HCT116 (cell line): ENCODE measurements around the gene COX20. TPM values are rescaled to one million over a fixed set of nuclear protein-coding genes. Genes with fewer than 3 reads are reported as not detected.

Experiments used
- ATAC-seq: fragments of 200-7000 bp; cut with Tn5 transposase; 2 replicates; pipeline ENCODE4 v1.9.1; 2020; ENCODE audit warnings: mild to moderate bottlenecking, moderate library complexity
- BruUV-seq: library from RNA; stranded (reverse); fragments of 400-500 nt; replicated peaks from 2 replicates; lab custom pipeline; 2021; lab: Mats Ljungman, UMichigan
- CTCF ChIA-PET: fragments of 300-600 bp; sonication (Branson Sonifier 250); formaldehyde crosslinking; loops from one replicate; lab custom pipeline; 2021; ENCODE audit warnings: antibody characterized with exemption; lab: Charles Lee
- POLR2A ChIA-PET: fragments of 300-600, 350-600 bp; sonication (Branson Sonifier 250); formaldehyde crosslinking; loops from one replicate; lab custom pipeline; 2021; ENCODE audit warnings: antibody characterized with exemption; lab: Charles Lee
- RAD21 ChIA-PET, 2 experiments: fragments of 300-600 bp; sonication (Branson Sonifier 250); formaldehyde crosslinking; loops; one replicate each; lab custom pipeline; 2023; ENCODE audit warnings: low total read pairs in 2 of 2; ENCODE audit not compliant: uncharacterized antibody in 2 of 2, unreplicated experiment in 2 of 2, low non-redundant PET in 1 of 2; lab: Charles Lee
- DNase-seq: peaks from one replicate; pipeline ENCODE4 v3.0.0-alpha.2; 2010; ENCODE audit warnings: low read depth, low spot score
- H2AFZ ChIP-seq: fragments of 200-600 bp; shearing (Covaris generic), sonication (generic); 2 replicates; pipeline ENCODE4 v1.6.1; 2017; ENCODE audit warnings: low read depth, mixed run types, mixed read lengths, antibody characterized with exemption, low read length; ENCODE audit not compliant: poor library complexity, severe bottlenecking
- H3K27ac ChIP-seq: 2 replicates; pipeline ENCODE4 v1.5.1; 2012; ENCODE audit warnings: low read depth, low read length
- H3K27me3 ChIP-seq: fragments of 200-600 bp; sonication (generic); 2 replicates; pipeline ENCODE4 v1.6.1; 2016; ENCODE audit warnings: mixed run types, low read length, mixed read lengths; ENCODE audit not compliant: insufficient read depth
- H3K36me3 ChIP-seq, 2 experiments: fragments of 200-500 bp in 1 of 2; fragments of 200-600 bp in 1 of 2; sonication (Bioruptor generic) in 1 of 2; sonication (generic) in 1 of 2; 2 replicates each; pipeline versions ENCODE4 v1.5.1 to v1.6.1; 2014 to 2016; ENCODE audit warnings: low read length in 2 of 2, inconsistent platforms in 1 of 2, mixed read lengths in 1 of 2, mixed run types in 1 of 2; ENCODE audit not compliant: insufficient read depth in 2 of 2, control insufficient read depth in 1 of 2
- H3K4me1 ChIP-seq, 2 experiments: fragments of 200-600 bp in 1 of 2; sonication (generic) in 1 of 2; 2 replicates each; pipeline versions ENCODE4 v1.5.1 to v1.6.1; 2012 to 2017; ENCODE audit warnings: low read length in 2 of 2, inconsistent platforms in 1 of 2, mild to moderate bottlenecking in 1 of 2, mixed read lengths in 1 of 2, mixed run types in 1 of 2, moderate library complexity in 1 of 2; ENCODE audit not compliant: insufficient read depth in 2 of 2, control insufficient read depth in 1 of 2
- H3K4me2 ChIP-seq: fragments of 200-600 bp; sonication (generic); 2 replicates; pipeline ENCODE4 v1.6.1; 2017; ENCODE audit warnings: mixed run types, low read length, mixed read lengths
- H3K4me3 ChIP-seq, 2 experiments: fragments of 200-600 bp in 1 of 2; sonication (generic) in 1 of 2; replicated peaks in 1 of 2; 2 replicates each; pipeline ENCODE4 v1.5.1; 2011 to 2016; ENCODE audit warnings: low read length in 2 of 2, control low read depth in 1 of 2, low read depth in 1 of 2, mild to moderate bottlenecking in 1 of 2, mixed read lengths in 1 of 2, mixed run types in 1 of 2
- H3K79me2 ChIP-seq: fragments of 200-600 bp; sonication (generic); 2 replicates; pipeline ENCODE4 v1.6.1; 2017; ENCODE audit warnings: mild to moderate bottlenecking, mixed run types, low read length, moderate library complexity, mixed read lengths; ENCODE audit not compliant: insufficient read depth
- H3K9ac ChIP-seq: fragments of 200-600 bp; sonication (generic); 2 replicates; pipeline ENCODE4 v1.6.1; 2016; ENCODE audit warnings: low read length, mixed read lengths
- H3K9me2 ChIP-seq: fragments of 200-600 bp; sonication (generic), shearing (Covaris generic); 2 replicates; pipeline ENCODE4 v1.6.1; 2017; ENCODE audit warnings: mixed run types, mild to moderate bottlenecking, moderate library complexity; ENCODE audit not compliant: insufficient read depth
- H3K9me3 ChIP-seq, 2 experiments: fragments of 200-500 bp in 1 of 2; fragments of 200-600 bp in 1 of 2; sonication (Bioruptor generic) in 1 of 2; sonication (generic) in 1 of 2; 2 replicates each; pipeline ENCODE4 v1.6.1; 2014 to 2017; ENCODE audit warnings: low read length in 2 of 2, mixed read lengths in 2 of 2, inconsistent platforms in 1 of 2, low read depth in 1 of 2, mild to moderate bottlenecking in 1 of 2, mixed run types in 1 of 2, moderate library complexity in 1 of 2; ENCODE audit not compliant: control insufficient read depth in 1 of 2, insufficient read depth in 1 of 2
- H4K20me1 ChIP-seq: fragments of 200-600 bp; sonication (generic), shearing (Covaris generic); 2 replicates; pipeline ENCODE4 v1.6.1; 2017; ENCODE audit warnings: mixed run types, mild to moderate bottlenecking, moderate library complexity; ENCODE audit not compliant: insufficient read depth
- CBX3 ChIP-seq: IDR thresholded peaks from 2 replicates; pipeline ENCODE4 v1.6.1; 2012; ENCODE audit warnings: low read depth
- ELF1 ChIP-seq: IDR thresholded peaks from 2 replicates; pipeline ENCODE4 v1.6.1; 2012; ENCODE audit warnings: low read depth, borderline replicate concordance
- EZH2 ChIP-seq: fragments of 200-600 bp; sonication (generic); IDR thresholded peaks from 2 replicates; pipeline ENCODE4 v1.6.1; 2017; ENCODE audit warnings: antibody characterized with exemption, mixed run types
- EZH2phosphoT487 ChIP-seq: fragments of 200-600 bp; IDR thresholded peaks from 2 replicates; pipeline ENCODE4 v1.6.1; 2018; ENCODE audit warnings: antibody characterized with exemption, borderline replicate concordance
- POLR2AphosphoS5 ChIP-seq: IDR thresholded peaks from 2 replicates; pipeline ENCODE4 v1.6.1; 2011; ENCODE audit warnings: mild to moderate bottlenecking, low read depth, low read length, moderate library complexity
- SP1 ChIP-seq: IDR thresholded peaks from 2 replicates; pipeline ENCODE4 v1.6.1; 2012; ENCODE audit warnings: low read depth
- YY1 ChIP-seq: IDR thresholded peaks from 2 replicates; pipeline ENCODE4 v1.6.1; 2011; ENCODE audit warnings: low read length, low read depth, moderate library complexity, mild to moderate bottlenecking; ENCODE audit not compliant: insufficient replicate concordance; ENCODE audit errors: extremely low read depth
- ZNF274 ChIP-seq: fragments of 200-500 bp; sonication (Bioruptor generic); IDR thresholded peaks from 2 replicates; pipeline ENCODE4 v1.6.1; 2014; ENCODE audit warnings: mild to moderate bottlenecking, low read depth, low read length, inconsistent platforms
- intact Hi-C: fragments of 100-400 bp; cut with micrococcal nuclease; formaldehyde crosslinking; loops from 2 replicates; pipeline ENCODE4 v1.10.0; 2022
- total RNA-seq: library from RNA; stranded (reverse); gene quantifications from one replicate; pipeline ENCODE4 v1.2.1, GENCODE V29; 2021; ENCODE audit not compliant: unreplicated experiment
- TF ChIP-seq, protein P1 (sequence below): IDR thresholded peaks from 2 replicates; pipeline ENCODE4 v1.6.1; 2011; ENCODE audit warnings: mild to moderate bottlenecking, low read length, moderate library complexity; ENCODE audit not compliant: insufficient replicate concordance; ENCODE audit errors: extremely low read depth
- TF ChIP-seq, protein P2 (sequence below), 3 experiments: fragments of 200-600 bp in 1 of 3; sonication (generic) in 1 of 3; IDR thresholded peaks in 2 of 3; conservative IDR thresholded peaks in 1 of 3; 2 replicates each; pipeline ENCODE4 v1.5.1; 2012 to 2017; ENCODE audit warnings: low read depth in 2 of 3, low read length in 2 of 3, antibody characterized with exemption in 1 of 3, borderline replicate concordance in 1 of 3, control low read depth in 1 of 3, mild to moderate bottlenecking in 1 of 3, mixed read lengths in 1 of 3, mixed run types in 1 of 3, moderate library complexity in 1 of 3; ENCODE audit not compliant: insufficient read depth in 1 of 3
- TF ChIP-seq, protein P3 (sequence below): IDR thresholded peaks from 2 replicates; pipeline ENCODE4 v1.6.1; 2012
- TF ChIP-seq, protein P4 (sequence below): IDR thresholded peaks from 2 replicates; pipeline ENCODE4 v1.6.1; 2012
- TF ChIP-seq, protein P5 (sequence below): IDR thresholded peaks from 2 replicates; pipeline ENCODE4 v1.6.1; 2012; ENCODE audit warnings: low read depth

Gene COX20
- total RNA-seq, 1 experiment from 2014 or later: 48.1 TPM

DNA sequence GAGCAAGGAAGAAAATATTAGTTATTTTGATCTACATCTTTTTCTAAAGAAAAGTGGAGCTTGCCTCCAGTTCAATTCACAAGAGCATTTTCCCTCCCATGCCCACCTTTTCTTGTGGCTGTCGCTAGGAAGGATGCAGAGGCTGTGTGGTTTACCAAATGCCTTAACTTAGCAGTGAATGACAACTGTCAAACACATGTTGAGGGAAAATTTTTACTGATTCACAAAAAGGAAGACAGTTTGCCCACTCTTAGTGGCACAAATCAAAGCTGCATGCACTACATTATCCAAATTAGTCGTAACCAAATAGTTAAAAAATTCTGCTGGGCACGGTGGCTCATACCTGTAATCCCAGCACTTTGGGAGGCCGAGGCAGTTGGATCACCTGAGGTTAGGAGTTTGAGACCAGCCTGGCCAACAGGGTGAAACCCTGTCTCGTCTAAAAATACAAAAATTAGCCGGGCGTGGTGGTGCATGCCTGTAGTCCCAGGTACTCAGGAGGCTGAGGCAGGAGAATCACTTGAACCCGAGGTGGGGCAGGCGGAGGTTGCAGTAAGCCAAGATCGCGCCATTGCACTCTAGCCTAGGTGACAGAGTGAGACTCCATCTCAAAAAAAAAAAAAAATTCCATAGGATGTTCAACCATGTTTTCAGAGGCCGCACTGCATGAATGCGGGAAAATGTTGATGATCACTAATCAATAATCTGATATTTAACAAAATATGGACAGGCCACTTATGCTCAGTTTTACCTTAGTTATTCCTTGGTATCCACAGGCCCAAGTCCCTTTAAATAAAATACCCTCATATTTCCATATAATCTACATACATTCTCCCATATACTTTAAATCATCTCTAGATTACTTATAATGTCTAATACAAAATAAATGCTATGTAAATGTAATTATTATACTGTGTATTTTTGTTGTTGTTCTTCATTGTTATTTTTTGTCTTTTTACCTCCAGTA lies 9.0 kb downstream of the COX20 start:
- Histone ChIP-seq H3K4me2 (no peak overlapping the region), H3K9me3 (no peaks in the 10 kb centered on the region), H4K20me1 (peaks cover 33% of the 10 kb centered on the region; the same call in 1 of the 2 replicates), H2AFZ (no peak overlapping the region), H3K4me3 (no peak overlapping the region), H3K79me2 (peaks cover 81% of the 10 kb centered on the region), H3K4me1 (peaks cover 0 to 4% of the 10 kb centered on the region in 2 experiments; a peak in 2 of 4 replicates), H3K9me2 (no peaks in the 10 kb centered on the region), H3K36me3 (peaks cover 50 to 57% of the 10 kb centered on the region in 2 experiments), H3K9ac (no peak overlapping the region), H3K27ac (no peak overlapping the region), H3K27me3 (no peaks in the 10 kb centered on the region)
- no peak for DNase-seq
- intact Hi-C loops: no loop called here
- ATAC-seq: no peak
- no TSS peak for BruUV-seq
- TF ChIP-seq EZH2: no peak
- TF ChIP-seq, protein P1, sequence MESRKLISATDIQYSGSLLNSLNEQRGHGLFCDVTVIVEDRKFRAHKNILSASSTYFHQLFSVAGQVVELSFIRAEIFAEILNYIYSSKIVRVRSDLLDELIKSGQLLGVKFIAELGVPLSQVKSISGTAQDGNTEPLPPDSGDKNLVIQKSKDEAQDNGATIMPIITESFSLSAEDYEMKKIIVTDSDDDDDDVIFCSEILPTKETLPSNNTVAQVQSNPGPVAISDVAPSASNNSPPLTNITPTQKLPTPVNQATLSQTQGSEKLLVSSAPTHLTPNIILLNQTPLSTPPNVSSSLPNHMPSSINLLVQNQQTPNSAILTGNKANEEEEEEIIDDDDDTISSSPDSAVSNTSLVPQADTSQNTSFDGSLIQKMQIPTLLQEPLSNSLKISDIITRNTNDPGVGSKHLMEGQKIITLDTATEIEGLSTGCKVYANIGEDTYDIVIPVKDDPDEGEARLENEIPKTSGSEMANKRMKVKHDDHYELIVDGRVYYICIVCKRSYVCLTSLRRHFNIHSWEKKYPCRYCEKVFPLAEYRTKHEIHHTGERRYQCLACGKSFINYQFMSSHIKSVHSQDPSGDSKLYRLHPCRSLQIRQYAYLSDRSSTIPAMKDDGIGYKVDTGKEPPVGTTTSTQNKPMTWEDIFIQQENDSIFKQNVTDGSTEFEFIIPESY: no peak
- TF ChIP-seq CBX3: no peak
- TF ChIP-seq, protein P2, sequence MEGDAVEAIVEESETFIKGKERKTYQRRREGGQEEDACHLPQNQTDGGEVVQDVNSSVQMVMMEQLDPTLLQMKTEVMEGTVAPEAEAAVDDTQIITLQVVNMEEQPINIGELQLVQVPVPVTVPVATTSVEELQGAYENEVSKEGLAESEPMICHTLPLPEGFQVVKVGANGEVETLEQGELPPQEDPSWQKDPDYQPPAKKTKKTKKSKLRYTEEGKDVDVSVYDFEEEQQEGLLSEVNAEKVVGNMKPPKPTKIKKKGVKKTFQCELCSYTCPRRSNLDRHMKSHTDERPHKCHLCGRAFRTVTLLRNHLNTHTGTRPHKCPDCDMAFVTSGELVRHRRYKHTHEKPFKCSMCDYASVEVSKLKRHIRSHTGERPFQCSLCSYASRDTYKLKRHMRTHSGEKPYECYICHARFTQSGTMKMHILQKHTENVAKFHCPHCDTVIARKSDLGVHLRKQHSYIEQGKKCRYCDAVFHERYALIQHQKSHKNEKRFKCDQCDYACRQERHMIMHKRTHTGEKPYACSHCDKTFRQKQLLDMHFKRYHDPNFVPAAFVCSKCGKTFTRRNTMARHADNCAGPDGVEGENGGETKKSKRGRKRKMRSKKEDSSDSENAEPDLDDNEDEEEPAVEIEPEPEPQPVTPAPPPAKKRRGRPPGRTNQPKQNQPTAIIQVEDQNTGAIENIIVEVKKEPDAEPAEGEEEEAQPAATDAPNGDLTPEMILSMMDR (IDR thresholded peaks at IDR 0.05 in 2 of 3, conservative IDR thresholded peaks at IDR 0.05 in 1 of 3; ENCODE audit: borderline replicate concordance in 1 of 3, insufficient read depth in 1 of 3, low read depth in 2 of 3, low read length in 2 of 3): no peak
- TF ChIP-seq, protein P3, sequence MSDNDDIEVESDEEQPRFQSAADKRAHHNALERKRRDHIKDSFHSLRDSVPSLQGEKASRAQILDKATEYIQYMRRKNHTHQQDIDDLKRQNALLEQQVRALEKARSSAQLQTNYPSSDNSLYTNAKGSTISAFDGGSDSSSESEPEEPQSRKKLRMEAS: no peak
- TF ChIP-seq, protein P4, sequence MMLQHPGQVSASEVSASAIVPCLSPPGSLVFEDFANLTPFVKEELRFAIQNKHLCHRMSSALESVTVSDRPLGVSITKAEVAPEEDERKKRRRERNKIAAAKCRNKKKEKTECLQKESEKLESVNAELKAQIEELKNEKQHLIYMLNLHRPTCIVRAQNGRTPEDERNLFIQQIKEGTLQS: no peak
- no peak for TF ChIP-seq ELF1
- no peak for TF ChIP-seq EZH2phosphoT487
- no peak; the same call in none of the 2 replicates for TF ChIP-seq POLR2AphosphoS5
- TF ChIP-seq ZNF274: no peak
- TF ChIP-seq, protein P5, sequence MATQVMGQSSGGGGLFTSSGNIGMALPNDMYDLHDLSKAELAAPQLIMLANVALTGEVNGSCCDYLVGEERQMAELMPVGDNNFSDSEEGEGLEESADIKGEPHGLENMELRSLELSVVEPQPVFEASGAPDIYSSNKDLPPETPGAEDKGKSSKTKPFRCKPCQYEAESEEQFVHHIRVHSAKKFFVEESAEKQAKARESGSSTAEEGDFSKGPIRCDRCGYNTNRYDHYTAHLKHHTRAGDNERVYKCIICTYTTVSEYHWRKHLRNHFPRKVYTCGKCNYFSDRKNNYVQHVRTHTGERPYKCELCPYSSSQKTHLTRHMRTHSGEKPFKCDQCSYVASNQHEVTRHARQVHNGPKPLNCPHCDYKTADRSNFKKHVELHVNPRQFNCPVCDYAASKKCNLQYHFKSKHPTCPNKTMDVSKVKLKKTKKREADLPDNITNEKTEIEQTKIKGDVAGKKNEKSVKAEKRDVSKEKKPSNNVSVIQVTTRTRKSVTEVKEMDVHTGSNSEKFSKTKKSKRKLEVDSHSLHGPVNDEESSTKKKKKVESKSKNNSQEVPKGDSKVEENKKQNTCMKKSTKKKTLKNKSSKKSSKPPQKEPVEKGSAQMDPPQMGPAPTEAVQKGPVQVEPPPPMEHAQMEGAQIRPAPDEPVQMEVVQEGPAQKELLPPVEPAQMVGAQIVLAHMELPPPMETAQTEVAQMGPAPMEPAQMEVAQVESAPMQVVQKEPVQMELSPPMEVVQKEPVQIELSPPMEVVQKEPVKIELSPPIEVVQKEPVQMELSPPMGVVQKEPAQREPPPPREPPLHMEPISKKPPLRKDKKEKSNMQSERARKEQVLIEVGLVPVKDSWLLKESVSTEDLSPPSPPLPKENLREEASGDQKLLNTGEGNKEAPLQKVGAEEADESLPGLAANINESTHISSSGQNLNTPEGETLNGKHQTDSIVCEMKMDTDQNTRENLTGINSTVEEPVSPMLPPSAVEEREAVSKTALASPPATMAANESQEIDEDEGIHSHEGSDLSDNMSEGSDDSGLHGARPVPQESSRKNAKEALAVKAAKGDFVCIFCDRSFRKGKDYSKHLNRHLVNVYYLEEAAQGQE: no peak
- no peak for TF ChIP-seq YY1
- no peak for TF ChIP-seq SP1
- ChIA-PET POLR2A (interaction anchor here (1.2 kb wide), 1 partner anchor 10 kb away, joined by 3 read pairs; no protein-coding TSS in a partner anchor), RAD21 (no interaction called here), CTCF (interaction anchor here (2.0 kb wide), 1 partner anchor 199 kb away, joined by 5 read pairs; no protein-coding TSS in a partner anchor)
